ENCODE measurements around the gene PHEX.

DNA sequence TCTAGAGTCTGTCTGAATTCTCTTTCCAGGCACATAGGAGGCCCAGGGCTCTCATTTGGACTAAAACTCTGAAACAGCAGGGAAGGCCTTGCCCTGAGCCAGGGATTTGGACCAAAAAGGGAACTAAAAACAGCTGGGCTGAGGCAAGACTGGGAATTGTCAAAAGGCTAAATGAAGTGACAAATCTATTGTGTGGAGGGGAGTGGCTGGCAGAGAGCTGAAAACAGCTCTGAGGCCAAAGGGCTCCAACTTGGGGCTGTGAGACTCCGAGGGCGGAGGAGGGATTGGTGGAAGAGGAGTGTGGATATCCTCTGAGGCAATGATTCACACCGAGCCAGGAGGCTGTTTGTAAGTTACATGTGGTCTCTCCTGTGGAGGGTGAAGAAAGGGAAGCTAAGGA, 63.2 kb downstream of the PHEX start:
- TF ChIP-seq, protein P1, sequence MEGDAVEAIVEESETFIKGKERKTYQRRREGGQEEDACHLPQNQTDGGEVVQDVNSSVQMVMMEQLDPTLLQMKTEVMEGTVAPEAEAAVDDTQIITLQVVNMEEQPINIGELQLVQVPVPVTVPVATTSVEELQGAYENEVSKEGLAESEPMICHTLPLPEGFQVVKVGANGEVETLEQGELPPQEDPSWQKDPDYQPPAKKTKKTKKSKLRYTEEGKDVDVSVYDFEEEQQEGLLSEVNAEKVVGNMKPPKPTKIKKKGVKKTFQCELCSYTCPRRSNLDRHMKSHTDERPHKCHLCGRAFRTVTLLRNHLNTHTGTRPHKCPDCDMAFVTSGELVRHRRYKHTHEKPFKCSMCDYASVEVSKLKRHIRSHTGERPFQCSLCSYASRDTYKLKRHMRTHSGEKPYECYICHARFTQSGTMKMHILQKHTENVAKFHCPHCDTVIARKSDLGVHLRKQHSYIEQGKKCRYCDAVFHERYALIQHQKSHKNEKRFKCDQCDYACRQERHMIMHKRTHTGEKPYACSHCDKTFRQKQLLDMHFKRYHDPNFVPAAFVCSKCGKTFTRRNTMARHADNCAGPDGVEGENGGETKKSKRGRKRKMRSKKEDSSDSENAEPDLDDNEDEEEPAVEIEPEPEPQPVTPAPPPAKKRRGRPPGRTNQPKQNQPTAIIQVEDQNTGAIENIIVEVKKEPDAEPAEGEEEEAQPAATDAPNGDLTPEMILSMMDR (IDR thresholded peaks at IDR 0.05): no peak
- no peak for TF ChIP-seq ZFX (IDR thresholded peaks at IDR 0.05; ENCODE audit: borderline replicate concordance)
